ENCODE measurements around the gene TRIM21.
"Not testable (repeated sequence)": the region's sequence is repeated elsewhere in the genome, so short reads cannot be mapped to it uniquely, and the experiment has no call there.

TRIM21 gene

DNA sequence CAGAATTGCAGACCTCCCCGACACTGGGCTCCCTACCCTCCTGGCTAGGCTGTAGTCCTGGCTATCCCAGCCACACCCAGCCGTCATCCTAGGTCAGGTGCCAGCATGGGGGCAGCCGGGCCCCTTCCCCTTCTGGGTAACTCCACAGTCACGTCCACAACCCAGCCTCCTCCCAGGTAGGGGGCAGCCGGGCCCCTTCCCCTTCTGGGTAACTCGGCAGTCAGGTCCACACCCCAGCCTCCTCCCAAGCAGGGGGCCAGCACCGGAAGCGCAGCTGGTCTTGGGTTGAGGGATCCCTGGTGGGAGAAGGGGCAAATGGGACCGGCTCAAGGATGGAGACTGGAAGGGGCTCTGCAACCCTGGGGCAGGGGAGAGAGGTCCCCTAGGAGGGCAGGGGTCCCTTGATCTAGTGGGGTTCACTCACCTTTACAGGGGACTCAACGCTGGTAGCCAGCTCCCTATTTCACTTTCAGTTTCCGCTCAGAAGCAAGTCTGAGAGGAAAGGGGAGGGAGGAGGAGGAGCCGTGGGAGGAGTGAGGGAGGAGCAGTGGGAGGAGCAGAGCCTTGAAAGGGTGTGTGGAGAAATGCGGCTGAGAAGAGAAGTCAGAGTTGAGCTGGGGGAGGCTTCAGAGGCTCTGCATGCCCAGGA, at the start of gene TRIM21:
Gene TRIM21, minus strand, starts transcription at position 494 of the 649 bp plus-strand sequence. CDS start 3,293 bp downstream, outside the sequence.
- DNase-seq, result peak; percentile 85 to 92

DNA sequence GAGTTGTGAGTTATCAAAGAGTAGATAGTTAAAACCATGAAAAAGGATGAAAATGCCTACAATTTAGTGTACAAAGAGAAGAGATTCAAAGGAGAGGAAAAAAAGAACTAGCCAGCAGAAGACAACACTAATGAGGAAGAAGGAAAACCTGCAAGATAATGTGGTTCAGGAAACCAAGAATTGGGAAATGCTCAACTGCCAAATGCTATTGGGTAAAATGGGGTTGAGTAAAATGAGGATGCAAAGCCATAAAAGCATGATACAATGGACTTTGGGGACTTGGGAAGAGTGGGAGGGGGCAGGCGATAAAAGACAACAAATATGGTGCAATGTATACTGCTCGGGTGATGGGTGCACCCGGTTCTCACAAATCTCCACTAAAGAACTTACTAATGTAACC, 48.0 kb upstream of the TRIM21 start:
- no peak for DNase-seq

DNA sequence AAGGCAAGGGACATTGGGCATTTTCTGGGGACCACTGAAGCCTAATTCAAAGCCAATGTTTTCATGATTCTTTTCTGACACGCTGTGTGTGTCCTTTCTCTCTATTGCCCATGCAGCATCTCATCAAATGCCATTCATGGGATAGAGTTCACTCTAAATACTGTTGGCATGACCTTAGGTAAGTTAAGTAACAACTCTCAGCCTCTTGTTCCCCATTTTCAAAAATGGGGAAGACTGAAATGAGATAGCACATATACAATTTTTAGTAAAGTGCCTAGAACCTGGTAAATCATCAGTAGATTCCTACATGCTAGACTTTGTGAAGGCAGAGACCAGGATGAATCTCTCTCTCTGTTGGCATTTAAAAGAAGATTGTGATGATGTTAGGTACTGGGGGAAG, 42.9 kb upstream of the TRIM21 start:
- no peak for DNase-seq

DNA sequence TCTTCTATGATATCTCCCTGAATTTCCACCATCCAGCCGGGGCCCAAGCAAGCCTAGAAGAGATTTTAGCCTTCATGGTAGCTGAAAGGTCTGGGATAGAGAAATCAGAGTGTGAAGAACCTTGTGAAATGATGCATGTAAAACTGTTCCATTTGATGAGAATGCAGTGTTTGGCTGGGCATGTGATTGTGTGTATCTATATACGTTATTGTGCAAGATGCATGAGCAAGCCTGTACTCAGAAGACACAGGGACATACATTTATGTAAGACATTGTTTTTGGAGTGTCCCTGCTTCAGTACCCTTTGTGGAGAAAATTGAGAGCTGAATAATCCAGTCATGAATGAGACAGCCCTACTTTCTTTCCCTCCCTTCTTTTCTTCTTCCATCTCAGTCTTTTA, 40.4 kb upstream of the TRIM21 start:
- DNase-seq, result no peak

DNA sequence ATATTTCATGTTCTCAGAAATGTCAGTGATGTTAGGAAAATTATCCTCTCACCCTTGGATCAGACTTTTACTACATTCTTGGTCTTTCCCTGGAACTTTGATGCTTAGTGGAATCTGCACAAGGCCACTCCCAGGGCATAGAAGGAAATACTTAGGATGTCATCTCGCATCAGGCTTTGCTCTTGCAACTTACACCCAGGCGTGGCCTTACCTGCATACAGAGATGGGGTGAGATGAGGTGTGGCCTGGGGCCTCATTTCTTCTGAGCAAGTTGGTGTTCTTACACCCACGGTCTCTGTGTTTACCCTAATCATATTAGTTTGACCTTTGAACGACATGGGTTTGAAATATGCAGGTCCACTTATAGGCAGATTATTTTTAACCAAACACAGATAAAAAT, 36.5 kb upstream of the TRIM21 start:
- no peak for DNase-seq

DNA sequence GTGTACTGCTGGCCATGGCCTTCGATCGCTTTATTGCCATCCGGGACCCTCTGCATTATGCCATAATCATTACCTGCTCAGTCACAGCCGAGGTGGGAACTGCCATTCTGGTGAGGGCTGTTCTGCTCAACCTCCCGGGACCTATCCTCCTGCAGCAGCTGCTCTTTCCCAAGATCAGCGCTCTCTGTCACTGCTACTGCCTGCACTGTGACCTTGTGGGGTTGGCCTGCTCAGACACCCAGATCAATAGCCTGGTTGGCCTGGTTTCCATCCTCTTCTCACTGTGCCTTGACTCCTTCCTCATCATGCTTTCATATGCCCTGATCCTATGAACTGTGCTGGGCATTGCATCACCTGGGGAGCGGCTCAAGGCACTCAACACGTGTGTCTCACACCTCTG, 24.9 kb upstream of the TRIM21 start:
- no peak for DNase-seq

DNA sequence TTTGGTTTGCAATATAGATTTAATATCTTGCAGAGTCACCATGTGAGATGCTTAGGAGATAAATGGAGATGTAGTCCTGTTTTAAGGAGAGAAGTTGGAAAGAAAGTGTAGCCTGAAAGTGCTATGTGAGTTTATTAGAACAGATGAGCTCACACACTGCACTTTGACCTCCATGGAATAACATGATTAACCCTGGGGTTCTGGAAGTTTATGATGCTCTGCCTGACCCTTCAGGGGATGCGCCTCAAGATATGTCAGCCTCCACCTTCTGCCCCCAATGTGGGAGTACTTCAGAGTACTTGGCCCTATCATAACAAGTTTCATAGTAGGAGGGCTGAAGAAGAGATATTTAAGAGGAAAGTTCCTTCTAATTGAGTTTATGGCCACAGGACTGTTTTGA, 23.3 kb upstream of the TRIM21 start:
- DNase-seq, result no peak

DNA sequence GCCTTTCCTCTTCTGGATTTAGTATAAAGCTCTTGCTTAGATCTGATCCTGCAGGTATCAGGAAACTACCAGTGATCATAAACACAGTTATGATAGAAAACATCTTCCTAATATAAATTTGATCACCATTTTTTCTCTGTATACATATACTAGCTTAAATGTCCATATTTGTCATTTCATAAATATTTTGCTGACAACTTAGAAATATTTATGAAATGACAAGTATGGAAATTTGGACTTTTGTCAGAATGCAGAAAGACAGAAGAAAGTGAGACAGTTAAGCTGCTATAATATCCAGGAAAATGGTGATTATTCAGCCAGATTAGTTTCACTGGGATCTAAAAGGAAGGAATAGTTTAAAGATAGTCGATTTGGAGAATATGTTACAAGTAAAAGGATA, 22.8 kb upstream of the TRIM21 start:
- DNase-seq, result no peak

DNA sequence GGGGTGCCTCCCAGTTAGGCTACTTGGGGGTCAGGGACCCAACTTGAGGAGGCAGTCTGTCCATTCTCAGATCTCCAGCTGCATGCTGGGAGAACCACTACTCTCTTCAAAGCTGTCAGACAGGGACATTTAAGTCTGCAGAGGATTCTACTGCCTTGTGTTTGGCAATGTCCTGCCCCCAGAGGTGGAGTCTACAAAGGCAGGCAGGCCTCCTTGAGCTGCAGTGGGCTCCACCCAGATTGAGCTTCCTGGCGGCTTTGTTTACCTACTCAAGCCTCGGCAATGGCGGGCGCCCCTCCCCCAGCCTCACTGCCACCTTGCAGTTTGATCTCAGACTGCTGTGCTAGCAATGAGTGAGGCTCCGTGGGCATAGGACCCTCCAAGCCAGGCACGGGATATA, 12.7 kb upstream of the TRIM21 start:
- not testable (repeated sequence) for DNase-seq

DNA sequence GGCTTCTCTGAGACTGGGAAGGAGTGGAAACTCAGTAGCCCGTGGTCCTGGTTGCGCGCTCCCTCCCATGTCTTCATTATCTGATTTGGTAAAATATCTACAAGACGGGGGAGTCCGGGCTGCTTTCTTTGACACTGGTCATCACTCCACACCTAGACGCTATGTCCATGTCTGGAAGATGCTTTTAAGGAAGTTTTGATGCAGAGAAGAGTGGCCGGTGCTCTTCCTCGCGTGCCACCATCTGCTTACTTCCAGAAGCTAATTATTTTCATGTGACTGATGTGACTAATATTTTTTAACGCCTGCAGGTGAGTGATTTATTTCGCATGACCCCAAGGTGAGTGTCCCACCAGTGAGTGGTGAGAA, 339 bp upstream of the TRIM21 start:
- DNase-seq, result no peak

DNA sequence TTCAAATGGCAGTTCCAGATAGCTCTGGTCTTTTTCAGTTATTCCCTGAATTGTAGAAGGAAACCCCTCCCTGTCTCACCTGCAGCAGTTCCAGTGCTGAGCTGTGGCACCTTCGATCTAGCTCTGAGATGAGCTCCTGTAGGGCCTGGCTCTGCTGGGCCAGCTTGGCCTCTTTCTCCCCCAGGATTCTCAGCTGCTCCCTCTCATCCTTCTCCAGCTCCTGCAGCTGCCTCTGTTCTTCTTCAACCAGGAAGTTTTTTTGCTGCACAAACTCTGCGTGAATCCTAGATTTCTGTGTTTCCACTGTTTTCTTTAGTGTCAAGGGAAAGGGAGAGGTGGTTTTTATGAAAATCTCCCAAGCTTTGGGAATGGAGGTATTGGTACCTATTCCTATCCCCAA, 5.3 kb downstream of the TRIM21 start:
- DNase-seq, result no peak

DNA sequence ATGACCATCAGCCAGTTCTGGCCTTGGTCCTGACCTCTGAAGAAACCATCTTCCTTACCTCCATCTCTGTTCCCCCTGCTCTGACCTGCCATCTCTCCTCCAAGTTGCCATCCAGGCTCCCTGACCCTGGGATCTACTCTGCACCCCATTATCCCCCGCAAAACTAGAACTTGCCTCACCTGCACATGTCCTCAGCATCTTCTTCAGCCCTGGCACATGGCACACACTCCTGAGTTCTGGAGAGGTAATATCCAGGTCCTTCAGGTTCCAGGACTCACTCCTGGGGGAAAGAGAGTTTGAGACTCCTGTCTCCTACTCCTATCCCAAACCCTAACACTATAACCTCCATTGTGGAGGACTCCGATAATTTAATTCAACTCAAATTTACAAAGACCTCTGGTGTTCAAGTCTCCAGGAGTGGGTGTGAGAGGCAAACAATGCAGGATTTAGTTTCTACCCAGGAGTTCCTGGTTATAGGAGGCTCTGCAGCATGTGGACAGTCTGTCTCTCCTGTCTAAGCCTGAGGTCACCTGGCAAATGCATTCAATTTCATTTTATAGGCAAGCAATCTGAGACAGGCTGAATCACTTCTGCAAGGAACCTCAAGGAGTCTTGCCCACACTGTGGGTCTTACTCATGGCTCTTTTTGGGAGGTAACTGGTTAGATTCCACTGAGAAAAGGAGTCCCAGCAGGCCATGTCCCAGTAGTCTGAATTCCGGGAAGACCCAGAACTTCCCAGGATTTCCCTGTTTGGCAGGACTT, 7.3 kb downstream of the TRIM21 start:
- no peak for DNase-seq

DNA sequence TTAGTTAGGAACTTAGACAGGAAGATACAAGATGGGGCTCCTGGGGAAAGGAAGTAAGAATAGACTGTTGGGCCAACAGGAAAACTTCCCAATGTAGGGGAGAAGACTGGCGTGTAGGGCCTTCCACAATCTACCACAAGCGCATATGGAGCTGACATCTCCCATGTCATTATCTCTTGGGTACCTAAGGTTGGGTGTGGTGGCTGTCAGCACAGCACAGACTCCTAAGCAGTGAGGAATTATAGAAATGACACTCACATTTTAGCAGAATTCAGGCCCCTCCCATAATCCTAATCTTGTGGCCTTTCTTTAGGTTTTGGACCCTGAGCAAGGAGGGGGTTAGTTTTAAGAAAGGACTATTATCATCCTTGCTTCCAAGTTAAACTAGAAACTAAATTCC, 11.6 kb downstream of the TRIM21 start:
- DNase-seq, result no peak

DNA sequence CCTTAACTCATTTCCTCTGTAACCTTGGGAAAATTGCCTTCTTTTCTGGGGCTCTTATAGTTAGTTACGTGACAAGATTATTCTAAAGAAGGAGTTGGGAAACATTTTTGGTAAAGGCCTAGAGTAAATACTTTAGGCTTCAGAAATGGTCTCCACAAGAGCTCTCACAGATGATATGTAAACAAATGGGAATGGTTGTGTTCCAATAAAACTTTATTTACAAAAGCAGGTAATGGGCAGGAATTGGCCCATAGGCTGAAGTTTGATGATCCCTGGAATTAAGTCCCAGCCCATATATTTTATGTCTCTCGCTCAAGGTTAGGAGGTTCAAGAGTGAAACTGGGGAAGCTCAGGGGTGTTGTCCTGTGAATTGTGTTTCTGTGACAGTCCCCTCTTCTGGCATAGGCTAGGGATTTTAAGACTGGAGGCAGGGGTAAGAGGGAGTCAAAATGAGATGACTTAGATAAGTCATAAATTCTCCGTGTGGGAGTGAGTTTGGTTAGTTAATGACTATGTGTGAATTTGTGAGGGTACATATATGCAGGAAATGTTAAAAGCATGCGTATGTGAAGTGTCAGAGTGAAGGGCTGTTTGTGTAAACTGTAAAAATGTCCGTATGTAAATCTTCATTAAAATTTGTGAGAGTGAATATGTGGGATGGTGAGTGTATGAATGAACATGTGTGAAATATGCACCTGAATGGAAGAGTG, 17.9 kb downstream of the TRIM21 start:
- DNase-seq, result no peak

DNA sequence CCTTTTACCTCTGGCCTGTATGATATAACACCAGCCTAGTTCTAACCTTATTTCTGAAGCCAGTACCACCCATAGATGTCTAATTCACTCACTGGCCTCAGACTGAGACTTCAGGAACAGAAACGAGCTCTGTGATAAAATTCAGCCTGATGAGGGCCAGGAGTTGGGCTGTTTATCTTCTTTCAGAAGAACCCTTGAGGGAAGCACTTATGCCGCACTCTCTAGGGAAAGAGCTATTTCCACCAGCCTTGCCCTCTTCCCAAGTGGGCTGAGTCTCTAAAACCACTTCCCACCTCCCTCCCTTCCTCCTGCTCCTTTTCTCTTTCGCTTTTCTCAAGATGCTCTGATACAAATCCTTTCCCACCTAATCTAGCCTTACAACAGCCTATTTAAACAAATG, 23.3 kb downstream of the TRIM21 start:
- no peak for DNase-seq

DNA sequence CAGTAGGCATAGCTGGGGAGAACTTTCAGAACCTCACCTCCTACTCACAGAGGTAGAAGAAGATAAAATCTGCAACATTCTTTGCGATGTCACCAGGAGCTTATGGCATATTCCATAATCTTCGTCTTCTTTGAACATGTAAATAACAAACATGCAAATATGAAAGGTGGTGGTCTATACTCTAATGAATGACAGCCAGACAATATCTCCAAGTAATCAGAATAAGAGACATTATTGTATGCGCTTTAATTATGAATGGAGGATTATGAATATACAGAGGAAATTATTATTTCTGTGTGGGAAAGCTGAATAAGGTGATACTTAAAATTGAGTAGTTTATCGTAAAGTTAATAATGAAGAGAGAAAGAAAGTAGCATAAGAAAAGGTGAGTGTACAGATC, 25.2 kb downstream of the TRIM21 start, which contains the start of gene OR52B4:
Gene OR52B4, minus strand, starts transcription at position 101 of the 400 bp plus-strand sequence. Its CDS starts 91 bp downstream, at position 10.
- no peak for DNase-seq

DNA sequence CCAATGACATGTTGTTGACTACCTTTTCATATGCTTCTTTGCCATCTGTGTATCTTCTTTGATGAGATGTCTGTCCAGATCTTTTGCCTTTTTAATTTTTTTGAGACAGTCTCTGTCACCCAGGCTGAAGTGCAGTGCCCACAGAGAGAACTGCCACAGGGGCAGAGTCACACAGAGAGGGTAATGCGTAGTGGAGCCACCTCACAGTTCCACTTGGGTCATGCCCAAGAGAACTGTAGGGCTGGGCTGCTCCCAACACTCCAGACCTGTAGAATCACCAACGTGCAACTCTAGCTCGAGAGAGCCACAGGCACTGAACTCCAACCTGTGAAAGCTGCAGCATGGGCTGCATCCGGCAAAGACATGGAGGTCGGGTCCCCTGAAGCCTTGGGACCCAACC, 45.4 kb downstream of the TRIM21 start:
- DNase-seq, result not testable (repeated sequence)

DNA sequence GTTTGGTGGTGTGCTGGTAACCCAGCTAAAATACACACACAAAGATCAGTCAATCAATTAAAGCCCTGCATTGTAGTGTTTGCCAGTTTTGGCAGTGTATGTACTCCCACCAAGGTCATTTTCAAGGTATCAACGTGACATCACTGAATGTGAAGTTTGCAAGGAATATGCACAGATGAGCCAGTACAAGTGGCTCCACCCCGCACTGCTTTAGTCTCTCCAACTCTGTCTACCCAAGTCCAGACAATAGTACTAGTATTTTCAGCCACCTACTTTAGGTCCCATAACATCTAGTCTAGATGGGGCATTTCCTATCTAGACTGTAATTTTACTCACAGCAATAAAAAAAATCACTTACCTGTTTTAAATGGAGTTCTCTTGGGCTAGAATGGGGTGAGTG, 48.1 kb downstream of the TRIM21 start:
- not testable (repeated sequence) for DNase-seq

Measured in activated CD4-positive, alpha-beta T cell treated with anti-CD3 and anti-CD28 coated beads for 4 hours (primary cell).